ENCODE measurements around the gene CTSZ.
"Not testable (repeated sequence)": the region's sequence is repeated elsewhere in the genome, so short reads cannot be mapped to it uniquely, and the experiment has no call there.

The CTSZ gene

DNA sequence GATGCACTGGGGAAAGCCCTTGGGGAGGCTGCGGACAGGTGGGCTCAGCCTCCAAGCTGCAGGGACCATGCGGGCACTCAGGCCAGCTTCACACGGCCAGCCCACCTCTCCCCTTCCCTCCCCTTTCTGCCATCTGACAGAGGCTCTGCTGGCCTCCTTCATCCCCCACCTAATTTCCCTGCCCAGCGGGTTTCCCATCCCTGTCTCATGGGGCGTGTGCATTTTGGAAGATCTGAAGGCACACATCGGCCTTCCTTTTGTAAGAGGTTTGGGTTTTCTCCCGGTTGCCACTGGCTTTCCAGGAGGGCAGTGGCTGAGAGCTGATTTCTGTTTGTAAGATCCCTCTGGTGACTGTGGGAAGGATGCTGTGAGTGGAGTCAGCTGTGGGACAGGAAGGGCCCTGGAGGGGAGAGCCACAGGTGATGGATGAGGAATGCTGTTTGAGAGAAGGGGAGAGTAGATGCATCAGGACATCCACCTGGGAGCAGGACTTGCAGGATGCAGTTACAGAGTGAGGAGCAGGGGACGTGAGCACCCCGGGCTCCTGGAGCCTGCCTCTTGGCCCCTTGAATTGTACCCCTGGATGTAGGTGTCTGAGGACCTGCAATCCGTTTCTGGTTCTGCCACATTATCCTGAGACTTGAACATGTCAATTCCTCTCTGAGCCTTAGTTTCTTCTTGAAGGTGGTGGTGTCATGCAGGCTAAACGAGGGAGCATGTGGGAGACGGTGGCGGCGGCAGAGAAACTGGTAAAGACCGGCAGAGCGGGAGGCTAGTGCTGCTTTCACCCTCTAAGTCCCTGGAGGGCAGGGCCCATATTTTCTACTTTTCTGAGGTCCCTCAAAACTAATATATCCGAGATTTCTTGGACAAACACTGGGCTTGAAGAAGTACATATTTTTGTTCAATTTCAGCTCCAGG, 6.2 kb upstream of the CTSZ start:
- no peak for DNase-seq (ENCODE audit: low read depth in 2 of 2)

DNA sequence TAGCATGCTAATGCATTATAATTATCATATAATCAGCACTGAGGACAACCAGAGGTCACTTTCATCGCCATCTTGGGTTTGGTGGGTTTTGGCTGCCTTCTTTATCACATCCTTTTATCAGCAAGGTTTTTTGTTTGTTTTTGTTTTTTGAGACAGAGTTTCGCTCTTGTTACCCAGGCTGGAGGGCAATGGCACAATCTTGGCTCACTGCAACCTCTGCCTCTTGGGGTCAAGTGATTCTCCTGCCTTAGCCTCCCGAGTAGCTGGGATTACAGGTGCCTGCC, 4.8 kb upstream of the CTSZ start:
- not testable (repeated sequence) for DNase-seq (ENCODE audit: low read depth in 2 of 2)

DNA sequence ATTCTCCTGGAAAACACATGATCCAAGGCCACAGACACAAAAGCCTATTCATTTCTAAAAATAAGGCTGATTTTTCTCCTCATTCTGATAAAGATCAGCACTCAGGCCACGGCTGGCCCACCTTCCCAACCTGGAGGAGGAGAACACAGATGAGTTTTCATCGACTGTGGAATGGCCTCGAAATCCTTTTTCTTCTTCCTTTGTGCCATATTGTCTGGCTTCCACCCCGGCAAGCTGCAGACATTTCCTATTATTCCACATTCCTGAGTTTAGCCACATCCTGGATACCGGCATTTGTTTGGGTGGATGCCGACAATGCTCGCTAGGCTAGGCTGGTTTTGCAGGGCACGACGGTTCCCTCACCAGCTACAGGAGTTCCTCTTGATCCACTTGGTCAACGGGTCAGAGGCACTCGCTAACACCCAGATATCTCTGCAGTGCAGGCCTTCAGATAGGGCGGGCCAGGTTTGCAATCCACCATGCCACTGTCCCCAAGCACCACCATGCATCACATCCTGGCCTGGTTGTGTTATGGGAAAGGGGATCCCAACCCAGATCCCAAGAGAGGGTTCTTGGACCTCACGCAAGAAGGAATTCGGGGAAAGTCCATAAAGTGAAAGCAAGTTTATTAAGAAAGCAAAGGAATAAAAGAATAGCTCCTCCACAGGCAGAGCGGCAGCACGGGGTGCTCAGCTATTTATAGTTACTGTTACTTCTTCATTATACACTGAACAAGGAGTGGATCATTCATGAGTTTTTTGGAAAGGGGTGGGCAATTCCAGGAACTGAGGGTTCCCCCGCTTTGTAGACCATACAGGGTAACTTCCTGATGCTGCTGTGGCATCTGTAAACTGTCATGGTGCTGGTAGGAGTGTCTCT, 4.2 kb upstream of the CTSZ start:
- peak; percentile 73 to 74 for DNase-seq (ENCODE audit: low read depth in 2 of 2)

DNA sequence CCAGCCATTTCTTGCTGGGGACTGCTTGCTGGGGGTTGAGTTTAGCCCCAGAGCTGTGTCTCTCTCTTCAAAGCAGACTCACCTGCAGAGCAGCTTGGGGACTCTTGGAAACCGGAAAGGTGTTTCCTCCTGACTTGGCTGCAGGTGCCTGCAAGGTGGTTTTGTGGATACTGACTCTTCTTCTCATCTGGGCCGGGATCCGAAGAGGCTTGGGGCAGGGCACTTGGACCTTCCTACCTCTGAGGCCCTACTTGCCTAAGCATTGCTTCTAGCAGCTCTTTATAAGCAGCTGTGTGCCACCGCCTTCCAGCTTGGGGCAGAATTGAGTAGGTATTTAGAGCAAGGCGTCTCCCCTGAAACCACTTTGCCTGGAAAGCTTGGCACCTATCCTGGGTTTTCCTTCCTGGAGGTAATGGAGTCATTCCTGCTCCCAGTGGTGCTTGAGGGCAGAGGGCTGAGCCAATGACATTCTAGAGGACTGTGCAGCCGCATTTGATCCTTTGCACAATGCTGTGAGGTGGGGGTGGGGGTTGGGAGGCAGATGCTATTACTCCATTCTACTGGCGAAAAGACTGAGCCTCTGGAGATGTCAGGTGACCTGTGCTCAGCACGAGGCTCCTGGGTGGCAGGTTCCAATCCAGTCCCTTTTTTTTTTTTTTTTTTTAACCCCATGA, 3.4 kb upstream of the CTSZ start:
- no peak for DNase-seq (ENCODE audit: low read depth in 2 of 2)

DNA sequence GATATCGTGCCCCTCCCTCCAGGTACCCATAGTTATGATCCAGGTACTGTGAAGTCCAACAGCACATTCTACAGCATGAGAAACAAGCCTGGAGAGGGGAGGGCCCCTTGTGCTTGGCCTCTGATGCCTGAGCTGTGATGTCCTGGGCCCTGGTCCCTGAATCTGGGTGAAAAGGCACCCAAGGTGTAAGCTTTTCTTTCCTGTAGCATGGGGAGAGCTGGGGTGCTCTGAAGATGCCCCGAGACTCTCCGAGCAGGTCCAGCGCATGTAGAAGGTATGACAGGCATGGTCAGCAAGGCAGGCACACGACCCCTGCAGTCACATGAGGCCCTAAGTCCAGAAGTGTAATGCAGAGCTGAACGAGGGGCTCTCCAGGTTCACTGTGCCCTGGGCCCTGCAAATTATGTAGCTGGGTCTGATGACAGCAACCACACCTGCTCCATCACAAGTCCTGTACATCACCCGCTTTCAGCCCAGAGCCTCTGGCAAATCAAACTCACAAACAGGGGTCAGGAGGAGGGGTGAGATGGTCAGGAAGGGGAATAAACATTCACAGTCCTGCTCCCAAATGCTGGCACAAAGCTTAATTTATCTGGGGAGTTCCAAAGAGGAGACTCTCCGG, 1.8 kb upstream of the CTSZ start:
- DNase-seq (ENCODE audit: low read depth in 2 of 2) = no peak

DNA sequence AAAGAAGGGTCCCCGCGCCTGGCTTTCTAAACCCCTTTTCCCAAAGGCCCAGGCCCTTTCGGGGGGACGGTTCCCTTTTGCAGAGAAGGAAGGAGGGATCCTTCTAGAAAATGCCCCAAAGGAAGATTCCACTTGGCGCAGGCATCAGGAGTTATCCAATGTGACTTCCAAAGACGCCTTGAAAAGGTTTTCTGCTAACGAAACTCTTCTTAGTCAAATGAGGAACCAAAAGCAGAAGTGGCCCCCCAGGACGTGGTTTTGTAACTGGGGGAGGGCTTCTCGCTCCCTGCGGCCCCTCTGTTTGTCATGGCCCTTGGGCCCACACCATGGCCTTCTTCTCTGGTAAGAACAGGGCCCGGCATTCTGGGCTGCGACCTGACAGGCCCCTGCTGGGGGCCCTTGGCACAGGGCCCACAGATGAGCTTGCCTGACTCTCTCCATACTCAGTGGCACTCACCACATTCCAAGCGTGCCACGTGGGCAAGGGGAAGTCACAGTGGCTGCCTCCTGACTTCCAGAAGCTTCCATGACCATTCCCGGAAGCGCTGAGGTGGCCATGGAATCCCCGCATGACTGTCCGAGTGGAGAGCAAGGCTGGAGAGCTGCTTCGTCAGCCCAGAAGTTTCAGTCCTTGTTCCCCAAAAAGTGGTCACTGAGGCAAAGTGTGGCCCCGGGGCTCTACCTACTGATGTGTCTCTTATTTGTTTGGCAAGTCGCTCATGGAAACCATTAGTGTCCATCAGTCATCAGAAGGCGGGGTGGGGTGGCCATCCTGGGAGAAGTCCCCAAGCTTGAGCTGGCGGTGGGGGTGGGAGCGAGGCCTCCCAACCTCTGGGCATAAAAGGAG, 834 bp upstream of the CTSZ start:
- DNase-seq (ENCODE audit: low read depth in 2 of 2) = no peak

DNA sequence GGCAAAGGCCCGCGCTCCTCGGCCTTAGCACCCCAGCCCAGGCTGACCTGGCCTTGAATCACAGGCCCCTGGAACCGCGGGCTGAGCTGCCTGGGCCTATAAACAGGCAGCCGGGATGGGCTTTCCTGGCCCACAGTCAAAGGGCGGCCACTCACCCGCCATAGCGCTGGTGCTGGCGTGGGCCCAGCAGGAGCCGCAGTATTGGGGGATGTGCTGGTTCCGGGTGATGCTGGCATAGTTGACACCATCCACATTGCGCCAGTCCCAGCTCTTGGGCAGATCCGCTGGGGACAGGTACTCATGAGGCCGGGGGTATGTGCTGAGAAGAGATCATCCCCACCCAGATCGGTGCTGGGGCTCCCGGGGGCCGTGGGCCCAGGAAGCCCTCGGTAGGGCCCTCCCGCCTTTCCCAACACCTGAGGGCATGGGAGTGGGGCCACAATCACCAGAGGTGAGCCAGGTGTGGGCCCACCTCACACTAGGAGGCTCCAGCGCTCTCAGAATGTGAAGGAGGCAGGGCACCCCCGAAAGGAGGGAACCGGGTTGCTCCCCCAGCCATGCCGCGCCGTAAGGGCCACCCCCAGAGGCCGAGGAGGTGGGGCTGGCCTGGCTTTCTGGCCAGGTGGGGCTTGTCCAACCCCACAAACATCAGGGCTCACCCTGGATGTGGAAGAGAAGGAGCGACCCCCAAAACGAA, 739 bp downstream of the CTSZ start:
- no peak for DNase-seq (ENCODE audit: low read depth in 2 of 2)

DNA sequence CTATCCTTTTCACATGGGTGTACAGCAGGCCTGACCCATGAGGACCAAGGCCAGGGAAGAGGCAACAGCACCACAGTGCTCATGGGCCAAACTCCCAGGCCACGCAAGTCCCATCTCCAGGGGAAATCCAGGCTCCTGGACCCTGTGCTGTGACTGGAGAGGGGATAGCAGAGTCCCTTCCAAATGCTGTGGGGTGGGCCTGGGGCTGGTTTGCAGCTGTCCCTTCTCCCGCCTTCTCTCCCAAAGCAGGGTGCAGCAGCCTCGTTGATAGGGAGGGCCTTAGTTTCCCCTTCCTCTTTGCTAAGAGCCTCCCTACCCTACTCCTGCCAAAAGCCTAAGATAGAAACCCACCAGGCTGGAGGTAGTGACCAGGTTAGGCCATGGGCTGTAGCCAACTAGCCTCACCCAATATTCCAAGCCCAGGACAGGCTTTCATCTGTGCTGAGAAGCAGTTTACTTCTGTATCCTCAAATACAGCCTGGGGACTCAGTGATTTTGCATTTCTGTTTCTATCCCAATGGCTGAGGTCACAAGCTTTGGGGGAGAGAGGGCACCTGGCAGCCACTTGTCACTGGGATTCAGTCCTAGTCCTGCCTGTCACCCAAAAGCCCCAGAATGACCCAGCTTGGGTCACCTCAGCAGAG, 1.4 kb downstream of the CTSZ start:
- DNase-seq (ENCODE audit: low read depth in 2 of 2) = no peak

DNA sequence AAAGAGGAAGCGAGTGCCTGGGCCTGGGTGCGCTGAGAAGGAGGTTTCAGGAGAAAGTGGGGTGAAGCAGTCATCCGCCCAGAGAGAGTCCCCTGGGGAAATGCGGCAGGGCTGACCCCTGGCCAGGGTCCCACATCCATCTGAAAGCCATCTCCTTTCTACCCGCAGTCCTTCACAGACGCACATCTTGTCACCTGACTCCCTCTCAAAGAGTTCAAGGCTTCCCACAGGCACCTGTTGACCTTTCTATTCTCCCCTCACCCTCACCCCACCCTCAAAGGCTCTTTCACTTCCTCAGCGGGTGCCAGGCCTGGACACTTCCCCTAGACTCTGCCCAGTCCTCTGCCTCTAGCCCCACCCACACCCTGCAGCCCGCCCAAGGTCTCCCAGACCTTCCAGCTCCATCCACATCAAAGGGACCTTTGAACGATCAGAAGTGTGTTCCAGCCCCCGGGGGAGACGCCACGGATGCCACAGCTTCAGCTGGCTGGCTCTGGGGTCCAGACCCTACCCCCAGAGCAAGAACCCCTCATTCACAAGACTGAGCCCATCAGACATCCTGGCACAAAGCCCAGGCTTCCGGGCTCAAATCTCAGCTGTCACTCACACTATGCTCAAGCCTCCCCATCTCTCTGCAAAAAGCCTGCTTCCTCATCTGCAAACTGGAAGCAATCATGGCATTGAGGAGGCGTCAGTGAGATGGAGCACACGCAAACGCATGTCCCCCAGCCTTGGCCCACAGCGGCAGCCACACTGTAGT, 2.1 kb downstream of the CTSZ start:
- no peak for DNase-seq (ENCODE audit: low read depth in 2 of 2)

DNA sequence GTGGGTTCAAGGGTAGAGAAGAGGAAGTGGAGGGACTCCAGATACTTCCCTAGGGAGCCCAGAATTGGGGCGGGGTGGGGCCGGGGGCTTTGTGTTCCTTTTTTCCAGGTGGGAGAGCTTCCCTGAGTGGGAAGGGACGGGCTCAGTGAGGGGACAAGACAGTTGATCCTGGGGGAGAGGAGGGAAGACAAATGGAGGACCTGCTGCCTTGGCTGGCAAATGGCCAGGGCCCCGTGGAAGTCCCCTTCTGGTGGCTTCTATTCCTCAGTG, 2.6 kb downstream of the CTSZ start:
- DNase-seq (ENCODE audit: low read depth in 2 of 2) = no peak

DNA sequence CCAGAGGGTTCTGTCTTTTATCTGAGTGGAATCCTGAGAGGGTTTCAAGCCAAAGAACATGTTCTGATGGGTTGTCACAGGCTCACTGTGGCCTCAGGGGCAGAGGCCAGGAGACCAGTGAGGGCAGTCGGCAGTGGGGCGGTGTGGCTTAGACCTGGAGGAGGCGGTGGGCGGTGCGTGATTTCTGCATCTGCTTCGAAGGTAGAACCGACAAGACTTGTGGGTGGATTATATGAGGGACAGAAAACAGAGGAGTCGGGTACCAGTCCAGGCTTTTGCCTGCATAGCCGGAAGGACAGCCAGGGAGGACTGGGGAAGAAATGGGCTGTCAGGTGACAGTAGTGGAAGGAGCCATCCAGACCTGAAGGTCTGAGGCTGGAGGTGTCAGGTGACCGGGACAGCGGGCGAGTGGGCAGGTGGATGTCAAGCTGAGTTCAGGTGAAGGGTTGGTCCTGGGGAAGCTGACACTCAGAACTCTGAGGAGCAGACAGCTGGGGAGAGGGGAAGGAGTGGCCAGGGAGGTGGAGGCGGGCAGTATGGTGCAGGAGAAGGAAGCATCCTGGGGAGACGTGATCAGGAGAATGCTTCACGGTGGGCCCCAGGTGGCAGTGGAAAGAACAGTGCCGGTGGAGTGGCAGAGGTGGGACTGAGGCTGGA, 3.1 kb downstream of the CTSZ start:
- DNase-seq (ENCODE audit: low read depth in 2 of 2) = no peak

DNA sequence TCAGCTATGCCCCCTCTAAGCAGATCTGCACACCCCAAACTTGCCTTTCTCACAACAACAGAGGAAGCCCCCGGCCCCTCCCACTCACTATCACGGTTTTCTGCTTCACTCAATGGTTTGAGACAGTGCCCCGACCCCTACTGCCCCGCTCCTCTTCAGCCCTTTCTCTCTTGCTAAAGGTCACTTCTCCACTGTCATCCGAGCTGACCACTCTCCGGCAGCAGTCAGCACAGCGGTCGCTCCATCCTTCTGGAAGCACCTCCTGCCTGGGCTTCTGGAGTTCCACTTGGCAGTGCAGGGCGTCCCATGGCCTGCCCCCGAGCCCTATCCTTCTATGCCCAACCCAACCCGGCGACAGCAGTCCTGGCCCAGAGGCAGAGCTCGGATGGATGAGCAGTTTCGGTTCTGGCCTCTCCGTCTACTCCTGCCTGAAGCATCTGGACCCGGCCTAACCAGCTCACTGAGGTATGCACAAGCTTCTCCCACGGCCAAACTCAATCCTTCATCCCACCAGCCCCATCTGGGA, 4.1 kb downstream of the CTSZ start:
- DNase-seq (ENCODE audit: low read depth in 2 of 2) = no peak

DNA sequence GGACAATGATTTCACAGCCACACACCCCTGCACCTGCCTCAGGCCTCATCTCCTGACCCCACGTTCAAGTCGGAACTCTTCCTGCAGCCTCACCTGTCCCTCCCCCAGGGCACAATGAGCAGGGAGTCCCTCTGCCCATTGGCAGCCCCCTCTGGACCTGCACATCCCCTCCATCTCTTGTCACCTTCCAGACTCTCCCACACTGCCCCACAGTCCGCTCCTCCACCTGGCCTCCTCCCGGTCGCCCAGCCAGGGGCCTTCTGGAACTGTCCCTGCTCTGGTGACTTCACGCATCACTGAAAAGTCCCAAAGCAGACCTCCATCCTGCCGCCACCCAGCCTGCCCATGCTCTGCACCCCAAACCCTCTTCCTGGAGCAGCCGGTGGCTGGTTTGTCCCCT, 4.7 kb downstream of the CTSZ start:
- no peak for DNase-seq (ENCODE audit: low read depth in 2 of 2)

DNA sequence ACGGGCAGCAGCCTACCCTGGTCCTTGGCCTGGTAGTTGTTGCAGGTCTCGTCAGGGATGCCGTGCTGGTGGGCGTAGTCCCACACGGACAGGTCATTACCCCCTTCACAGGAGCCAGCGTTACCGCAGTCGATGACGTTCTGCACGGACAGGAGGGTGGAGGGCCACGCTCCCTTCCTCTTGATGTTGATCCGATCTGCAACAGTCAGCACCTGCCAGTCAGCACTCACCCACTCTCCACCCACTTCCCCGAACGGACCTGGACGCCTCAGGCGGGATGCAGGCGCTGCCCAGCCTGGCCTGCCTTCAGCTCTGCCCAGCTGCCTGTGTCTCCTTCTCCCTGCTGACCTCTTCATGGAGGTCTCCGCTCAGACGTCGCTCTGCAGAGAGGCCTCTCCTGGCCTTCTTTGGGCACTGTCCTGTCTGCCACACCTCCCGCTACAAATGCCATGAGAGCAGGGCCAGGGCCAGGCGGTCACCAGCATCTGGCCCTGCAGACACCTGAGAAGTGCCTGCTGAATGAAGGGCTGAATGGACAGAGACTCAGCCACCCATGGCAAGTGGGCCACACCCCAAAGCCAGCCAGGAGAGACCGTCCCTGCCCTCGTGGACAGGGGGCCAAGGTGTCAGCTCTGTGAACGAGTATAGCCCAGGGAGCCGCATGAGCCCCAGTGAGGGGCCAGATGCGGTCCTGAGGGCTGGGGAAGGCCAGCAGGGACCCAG, 5.4 kb downstream of the CTSZ start:
- no peak for DNase-seq (ENCODE audit: low read depth in 2 of 2)

DNA sequence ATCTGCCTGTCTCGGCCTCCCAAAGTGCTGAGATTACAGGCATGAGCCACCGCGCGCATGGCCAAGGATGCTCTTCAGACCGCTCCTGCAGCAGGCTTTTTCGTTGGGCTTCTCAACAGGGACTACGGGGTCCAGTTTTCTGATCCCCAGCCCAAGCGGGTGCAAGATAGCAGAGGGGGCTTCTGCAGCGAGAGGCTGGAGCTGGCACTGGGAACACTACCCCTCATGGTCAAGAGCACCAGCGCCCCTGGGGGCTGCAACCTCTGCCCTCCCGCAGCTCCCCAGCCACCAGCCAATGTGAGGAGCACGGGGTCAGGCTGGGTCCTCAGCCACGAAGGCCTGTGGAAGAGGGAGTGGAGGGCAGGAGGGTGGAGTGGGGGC, 6.0 kb downstream of the CTSZ start:
- DNase-seq (ENCODE audit: low read depth in 2 of 2) = no peak

DNA sequence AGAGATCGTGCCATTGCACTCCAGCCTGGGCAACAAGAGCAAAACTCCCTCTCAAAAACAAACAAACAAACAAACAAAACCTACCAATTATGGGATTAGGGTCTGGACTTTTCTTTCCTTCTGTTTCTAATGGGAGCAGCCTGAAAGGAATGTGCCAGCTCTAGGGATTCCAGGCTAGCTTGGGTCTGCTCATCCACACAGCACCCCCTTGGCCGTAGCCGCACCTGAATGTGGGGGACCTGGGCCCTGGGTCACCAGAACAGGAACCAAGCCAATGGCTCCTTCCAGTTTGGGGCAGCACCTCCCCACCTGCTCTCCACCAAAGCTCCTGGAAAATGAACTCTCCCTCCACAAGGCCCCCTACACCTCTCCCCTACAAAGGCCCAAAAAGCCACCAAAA, 6.7 kb downstream of the CTSZ start:
- DNase-seq (ENCODE audit: low read depth in 2 of 2) = no peak

DNA sequence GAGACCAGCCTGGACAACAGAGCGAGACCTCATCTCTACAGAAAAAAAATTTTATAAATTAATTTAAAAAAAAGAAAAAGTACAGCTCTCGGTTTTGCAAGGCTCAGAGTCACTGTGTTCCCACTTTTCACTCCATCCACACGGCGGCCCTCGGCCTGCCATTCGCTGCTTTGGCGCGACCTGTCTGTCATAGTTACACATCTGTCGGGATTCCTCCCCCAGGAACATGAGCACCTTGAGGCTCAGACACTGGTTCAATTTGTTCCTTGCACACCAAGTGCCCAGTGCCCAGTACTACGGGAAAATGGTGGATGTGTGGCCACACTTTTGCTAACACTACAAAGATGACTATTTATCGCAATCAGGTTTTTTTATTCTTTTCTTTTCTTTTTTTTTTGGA, 8.4 kb downstream of the CTSZ start:
- no peak for DNase-seq (ENCODE audit: low read depth in 2 of 2)

DNA sequence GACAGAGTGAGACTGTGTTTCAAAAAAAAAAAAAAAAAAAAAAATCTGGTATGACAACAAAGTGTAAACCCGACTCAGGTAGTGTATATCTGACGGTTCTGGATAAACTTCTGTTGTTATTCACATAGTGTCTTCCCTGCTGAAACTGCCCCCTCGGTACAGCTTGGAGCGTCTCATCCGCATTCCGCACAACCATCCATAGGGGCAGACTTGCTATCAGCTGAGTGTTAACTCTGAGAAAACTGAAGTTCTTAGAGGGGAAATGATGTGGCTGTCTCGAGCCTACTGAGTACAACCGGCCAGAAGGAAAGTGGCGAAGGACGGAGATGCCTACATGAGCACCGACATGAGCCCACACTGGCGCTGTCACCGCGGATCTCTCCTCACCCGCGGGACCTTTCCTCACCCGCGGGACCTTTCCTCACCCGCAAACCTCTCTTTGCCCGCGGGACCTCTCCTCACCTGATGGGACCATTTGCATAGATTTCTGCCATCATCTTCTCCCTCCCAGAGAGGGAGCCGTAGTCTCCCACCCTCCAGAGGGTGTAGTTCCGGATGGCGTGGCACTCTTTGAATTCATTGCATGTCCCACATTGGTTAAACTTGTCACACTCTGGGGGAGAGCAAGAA, 9.8 kb downstream of the CTSZ start:
- DNase-seq (ENCODE audit: low read depth in 2 of 2) = no peak

Data from fibroblast of skin of left biceps (primary cell).